ENCODE measurements around the gene ROR2.
"Not testable (repeated sequence)": the region's sequence is repeated elsewhere in the genome, so short reads cannot be mapped to it uniquely, and the experiment has no call there.

The ROR2 gene

GRCh38 chr9:91949946-91950664 lies at the start of gene ROR2:
Gene ROR2 (minus strand): TSS chr9:91950228.
- peak; percentile 9 for DNase-seq

- no peak for DNase-seq
These were observed 45.1 kb upstream of the ROR2 start for GRCh38 chr9:91995000-91995655.

GRCh38 chr9:91994422-91994821 lies 44.4 kb upstream of the ROR2 start:
- no peak for DNase-seq

GRCh38 chr9:91992461-91993041 lies 42.5 kb upstream of the ROR2 start:
- no peak for DNase-seq

GRCh38 chr9:91991721-91992341 lies 41.8 kb upstream of the ROR2 start:
- DNase-seq: no peak

GRCh38 chr9:91986248-91986647 lies 36.2 kb upstream of the ROR2 start:
- no peak for DNase-seq

GRCh38 chr9:91985692-91986091 lies 35.7 kb upstream of the ROR2 start:
- no peak for DNase-seq

- no peak for DNase-seq
These were observed 28.8 kb upstream of the ROR2 start for GRCh38 chr9:91978740-91979414.

- not testable (repeated sequence) for DNase-seq
These were observed 25.2 kb upstream of the ROR2 start for GRCh38 chr9:91975254-91975653.

GRCh38 chr9:91972711-91973110 lies 22.7 kb upstream of the ROR2 start:
- no peak for DNase-seq

GRCh38 chr9:91972076-91972626 lies 22.1 kb upstream of the ROR2 start:
- DNase-seq: no peak

- DNase-seq: no peak
These were observed 17.2 kb upstream of the ROR2 start for GRCh38 chr9:91967259-91967658.

GRCh38 chr9:91966503-91966902 lies 16.5 kb upstream of the ROR2 start:
- no peak for DNase-seq

- DNase-seq: no peak
These were observed 13.7 kb upstream of the ROR2 start for GRCh38 chr9:91963711-91964240.

GRCh38 chr9:91960367-91960766 lies 10.3 kb upstream of the ROR2 start:
- DNase-seq: no peak

GRCh38 chr9:91958174-91958573 lies 8.1 kb upstream of the ROR2 start:
- no peak for DNase-seq

- no peak for DNase-seq
These were observed 4.9 kb upstream of the ROR2 start for GRCh38 chr9:91954841-91955471.

- no peak for DNase-seq
These were observed 3.7 kb upstream of the ROR2 start for GRCh38 chr9:91953718-91954117.

- no peak for DNase-seq
These were observed 2.0 kb upstream of the ROR2 start for GRCh38 chr9:91951944-91952520.

- DNase-seq: no peak
These were observed 559 bp downstream of the ROR2 start for GRCh38 chr9:91949392-91949945.

- no peak for DNase-seq
These were observed 1.2 kb downstream of the ROR2 start for GRCh38 chr9:91948597-91949391.
